SU-DHL-6 (cell line): ENCODE measurements around the gene NENF.

Experiments used
- H2AFZ ChIP-seq: fragments of 200-600 bp; sonication (generic); 2 replicates; pipeline ENCODE4 v1.6.1; 2014; ENCODE audit warnings: low read depth, mild to moderate bottlenecking, moderate library complexity, mixed read lengths, antibody characterized with exemption, low read length; ENCODE audit not compliant: severe bottlenecking
- H3F3A ChIP-seq: fragments of 200-600 bp; shearing (Covaris generic); 2 replicates; pipeline ENCODE4 v1.6.0; 2016; ENCODE audit warnings: antibody characterized with exemption, mild to moderate bottlenecking; ENCODE audit not compliant: insufficient read depth
- H3K27ac ChIP-seq: fragments of 200-600 bp; sonication (generic); 2 replicates; pipeline ENCODE4 v1.5.1; 2016; ENCODE audit warnings: low read depth, mild to moderate bottlenecking, low read length, moderate library complexity, mixed read lengths
- H3K27me3 ChIP-seq: fragments of 200-600 bp; sonication (generic), shearing (Covaris generic); 2 replicates; pipeline ENCODE4 v1.6.0; 2014; ENCODE audit warnings: mild to moderate bottlenecking, low read length
- H3K36me3 ChIP-seq: fragments of 200-600 bp; sonication (generic); 2 replicates; pipeline ENCODE4 v1.6.1; 2014; ENCODE audit warnings: mild to moderate bottlenecking, low read length, mixed read lengths
- H3K4me2 ChIP-seq: fragments of 300-600, 200-600 bp; shearing (Covaris generic), sonication (generic); 2 replicates; pipeline ENCODE4 v1.6.0; 2014; ENCODE audit warnings: low read length, low read depth, mild to moderate bottlenecking; ENCODE audit not compliant: poor library complexity, severe bottlenecking
- H3K4me3 ChIP-seq: fragments of 200-600 bp; sonication (generic); 2 replicates; pipeline ENCODE4 v1.5.1; 2014; ENCODE audit warnings: antibody characterized with exemption, low read length, mild to moderate bottlenecking, mixed read lengths; ENCODE audit not compliant: insufficient read depth, poor library complexity, severe bottlenecking
- H3K79me2 ChIP-seq: fragments of 200-600 bp; sonication (generic); 2 replicates; pipeline ENCODE4 v1.6.1; 2014; ENCODE audit warnings: mild to moderate bottlenecking, low read length, moderate library complexity; ENCODE audit not compliant: insufficient read depth
- H3K9ac ChIP-seq: fragments of 200-600 bp; sonication (generic); 2 replicates; pipeline ENCODE4 v1.7.0; 2014; ENCODE audit warnings: mild to moderate bottlenecking, low read length
- H3K9me2 ChIP-seq: fragments of 200-600 bp; sonication (generic); replicated peaks from 2 replicates; pipeline ENCODE4 v1.6.1; 2014; ENCODE audit warnings: low read length; ENCODE audit not compliant: insufficient read depth
- H3K9me3 ChIP-seq: fragments of 200-600 bp; sonication (generic); 2 replicates; pipeline ENCODE4 v1.6.1; 2014; ENCODE audit warnings: low read length, mixed read lengths; ENCODE audit not compliant: insufficient read depth
- H4K20me1 ChIP-seq: fragments of 200-600 bp; sonication (generic); 2 replicates; pipeline ENCODE4 v1.6.1; 2014; ENCODE audit warnings: low read depth, mild to moderate bottlenecking, antibody characterized with exemption, low read length, moderate library complexity, mixed read lengths
- CTCF ChIP-seq: fragments of 200-600 bp; sonication (generic); IDR thresholded peaks from one replicate; pipeline ENCODE4 v1.5.1; 2017; ENCODE audit warnings: antibody characterized with exemption, mild to moderate bottlenecking, low read length, moderate library complexity; ENCODE audit not compliant: insufficient read depth, poor library complexity, severe bottlenecking
- EZH2phosphoT487 ChIP-seq: fragments of 200-600 bp; sonication (generic), shearing (Covaris generic); conservative IDR thresholded peaks from 2 replicates; pipeline ENCODE4 v1.6.1; 2018; ENCODE audit warnings: mild to moderate bottlenecking, antibody characterized with exemption, low read length, moderate library complexity, mixed read lengths

NENF gene

GRCh38 chr1:212401838-212402582, 30.7 kb upstream of the NENF start:
- TF ChIP-seq EZH2phosphoT487: no peak
- no peak for TF ChIP-seq CTCF
- H3K4me2 ChIP-seq: no peak overlapping the region

GRCh38 chr1:212402666-212403321, 29.9 kb upstream of the NENF start:
- Histone ChIP-seq H3K4me2 (no peak overlapping the region), H3K79me2 (peaks cover 4% of the 10 kb centered on the region; the same call in 1 of the 2 replicates), H4K20me1 (no peaks in the 10 kb centered on the region), H3K27ac (no peak overlapping the region), H3K36me3 (peaks cover 12% of the 10 kb centered on the region), H2AFZ (no peak overlapping the region), H3K27me3 (no peaks in the 10 kb centered on the region), H3K9me3 (0 out of 2 replicates have a peak, but pooled peaks cover 1% of the 10 kb centered on the region), H3K9me2 (no peaks in the 10 kb centered on the region), H3K9ac (no peak overlapping the region), H3F3A (no peaks in the 10 kb centered on the region), H3K4me3 (no peak overlapping the region)
- no peak for TF ChIP-seq CTCF
- TF ChIP-seq EZH2phosphoT487: no peak

More at GRCh38 chr1:212401838-212402582, 30.7 kb upstream of the NENF start:
- H4K20me1 ChIP-seq: no peaks in the 10 kb centered on the region
- no peaks in the 10 kb centered on the region for H3F3A ChIP-seq
- peaks cover 4% of the 10 kb centered on the region; the same call in 1 of the 2 replicates for H3K79me2 ChIP-seq
- H3K4me3 ChIP-seq: no peak overlapping the region
- H3K9me3 ChIP-seq: peaks cover 9% of the 10 kb centered on the region; the same call in 1 of the 2 replicates
- H3K36me3 ChIP-seq: peaks cover 19% of the 10 kb centered on the region
- no peaks in the 10 kb centered on the region for H3K27me3 ChIP-seq
- H2AFZ ChIP-seq: no peak overlapping the region
- H3K9ac ChIP-seq: no peak overlapping the region
- no peaks in the 10 kb centered on the region for H3K9me2 ChIP-seq
- no peak overlapping the region for H3K27ac ChIP-seq

- TF ChIP-seq CTCF (no peak), EZH2phosphoT487 (no peak)
- H2AFZ ChIP-seq: no peak overlapping the region
- no peaks in the 10 kb centered on the region for H4K20me1 ChIP-seq
- no peak overlapping the region for H3K4me2 ChIP-seq
- H3K36me3 ChIP-seq: peaks cover 3% of the 10 kb centered on the region; the same call in 1 of the 2 replicates
- H3K27ac ChIP-seq: no peak overlapping the region
- H3K27me3 ChIP-seq: no peaks in the 10 kb centered on the region
- H3K9ac ChIP-seq: no peak overlapping the region
- H3K9me3 ChIP-seq: no peaks in the 10 kb centered on the region
- peaks cover 29% of the 10 kb centered on the region for H3K79me2 ChIP-seq
- H3K9me2 ChIP-seq: no peaks in the 10 kb centered on the region
- H3K4me3 ChIP-seq: no peak overlapping the region
- no peaks in the 10 kb centered on the region for H3F3A ChIP-seq
Measured at GRCh38 chr1:212410231-212410820, 22.4 kb upstream of the NENF start.
